Left lobe of liver (tissue), 2 donors: ENCODE results near the gene LCN15. TPM values are rescaled to one million over a fixed set of nuclear protein-coding genes. Genes with fewer than 3 reads are reported as not detected.
"Not testable (repeated sequence)": the region's sequence is repeated elsewhere in the genome, so short reads cannot be mapped to it uniquely, and the experiment has no call there.

ENCODE experiments used
- ATAC-seq: fragments of 200-7000 bp; cut with Tn5 transposase; one replicate; pipeline ENCODE4 v1.9.1; 2020; ENCODE audit warnings: mild to moderate bottlenecking, moderate library complexity
- DNase-seq: peaks from one replicate; pipeline ENCODE4 v3.0.0-alpha.2; 2020; ENCODE audit warnings: low spot score
- total RNA-seq: library from RNA; stranded (reverse); gene quantifications from one replicate; pipeline ENCODE4 v1.2.1, GENCODE V29; 2021
- donor health status: DM: no; HTN: no; CAD: no; lungs with moderate emphysema.
- donor health status: DM: no; HTN: yes; CAD: no.

Gene LCN15
- total RNA-seq, 1 donor from 2014 or later, result not detected

DNA sequence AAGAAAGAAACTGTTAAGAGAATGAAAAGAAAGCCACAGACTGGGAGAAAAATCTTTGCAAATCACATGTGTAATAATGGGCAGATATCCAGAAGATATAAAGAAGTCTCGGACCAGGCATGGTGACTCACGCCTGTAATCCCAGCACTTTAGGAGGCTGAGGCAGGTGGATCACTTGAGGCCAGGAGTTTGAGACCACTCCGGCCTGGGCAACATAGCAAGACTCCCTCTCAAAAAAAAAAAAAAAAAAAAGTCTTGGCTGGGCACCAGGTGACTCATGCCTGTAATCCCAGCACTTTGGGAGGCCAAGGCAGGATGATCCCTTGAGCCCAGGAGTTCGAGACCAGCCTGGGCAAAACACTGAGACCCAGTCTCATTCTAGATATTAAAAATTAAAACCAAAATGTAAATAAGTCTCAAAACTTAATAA is 53.1 kb downstream of the LCN15 start:
- DNase-seq, ATAC-seq: not testable (repeated sequence)

DNA sequence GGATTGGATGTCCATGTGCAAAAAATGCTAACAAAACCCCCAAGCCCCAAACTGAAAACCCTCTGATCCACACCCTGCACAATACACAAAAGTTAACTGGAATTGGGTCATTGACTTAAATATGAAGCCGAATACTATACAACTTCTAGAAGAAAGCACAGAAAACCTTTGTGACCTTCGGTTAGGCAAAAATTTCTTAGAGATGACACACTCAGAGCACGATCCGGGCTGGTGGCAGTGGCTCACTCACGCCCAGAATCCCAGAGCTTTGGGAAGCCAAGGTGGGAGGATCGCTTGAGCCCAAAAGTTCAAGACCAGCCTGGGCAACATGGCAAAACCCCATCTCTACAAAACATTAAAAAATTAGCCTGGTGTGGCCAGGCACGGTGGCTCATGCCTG is 53.8 kb downstream of the LCN15 start:
- ATAC-seq (no peak), DNase-seq (no peak)

Other genes starting within 250 kb of the LCN15 start
- 31.9 TPM for gene NOTCH1, start 218.5 kb downstream of the LCN15 start, total RNA-seq
- 42.3 TPM for gene EGFL7, start 101.6 kb downstream of the LCN15 start, total RNA-seq
- gene AGPAT2, start 77.1 kb downstream of the LCN15 start, total RNA-seq, result 213 TPM
- gene DIPK1B, start 51.9 kb downstream of the LCN15 start, total RNA-seq, result 3.0 TPM
- 0.15 TPM for gene LCN10, start 21.6 kb downstream of the LCN15 start, total RNA-seq
- not detected for gene LCN6, start 16.0 kb downstream of the LCN15 start, total RNA-seq
- gene LCN8, start 6.3 kb downstream of the LCN15 start, total RNA-seq, result not detected
- gene TMEM141, start 26.8 kb upstream of the LCN15 start, total RNA-seq, result 55.1 TPM
- gene CCDC183, start 31.8 kb upstream of the LCN15 start, total RNA-seq, result 0.75 TPM
- 18.4 TPM for gene RABL6, start 43.4 kb upstream of the LCN15 start, total RNA-seq
- gene AJM1, start 78.0 kb upstream of the LCN15 start, total RNA-seq, result 4.1 TPM
- gene PHPT1, start 84.9 kb upstream of the LCN15 start, total RNA-seq, result 58.2 TPM
- 28.6 TPM for gene MAMDC4, start 87.8 kb upstream of the LCN15 start, total RNA-seq
- gene EDF1, start 101.8 kb upstream of the LCN15 start, total RNA-seq, result 232 TPM
- 7.4 TPM for gene TRAF2, start 122.0 kb upstream of the LCN15 start, total RNA-seq
- 112 TPM for gene FBXW5, start 180.2 kb upstream of the LCN15 start, total RNA-seq
- gene C8G, start 180.7 kb upstream of the LCN15 start, total RNA-seq, result 411 TPM
- 30.3 TPM for gene LCN12, start 187.8 kb upstream of the LCN15 start, total RNA-seq
- 5.2 TPM for gene PTGDS, start 213.0 kb upstream of the LCN15 start, total RNA-seq
- not detected for gene LCNL1, start 218.5 kb upstream of the LCN15 start, total RNA-seq
- gene PAXX, start 227.9 kb upstream of the LCN15 start, total RNA-seq, result 27.3 TPM
- not detected for gene CLIC3, start 232.1 kb upstream of the LCN15 start, total RNA-seq